C4-2B (cell line): ENCODE measurements around the gene MINAR1.

Source experiments
- H3K27ac ChIP-seq: fragments of 450-650 bp; 2 replicates; pipeline ENCODE4 v1.5.1; 2017
- ZFX ChIP-seq: fragments of 450-650 bp; IDR thresholded peaks from 2 replicates; pipeline ENCODE4 v1.6.1; 2017
- TF ChIP-seq, protein P1 (sequence below): fragments of 450-650 bp; conservative IDR thresholded peaks from 2 replicates; pipeline ENCODE4 v1.5.1; 2017; ENCODE audit warnings: mild to moderate bottlenecking

MINAR1 gene, protein sequence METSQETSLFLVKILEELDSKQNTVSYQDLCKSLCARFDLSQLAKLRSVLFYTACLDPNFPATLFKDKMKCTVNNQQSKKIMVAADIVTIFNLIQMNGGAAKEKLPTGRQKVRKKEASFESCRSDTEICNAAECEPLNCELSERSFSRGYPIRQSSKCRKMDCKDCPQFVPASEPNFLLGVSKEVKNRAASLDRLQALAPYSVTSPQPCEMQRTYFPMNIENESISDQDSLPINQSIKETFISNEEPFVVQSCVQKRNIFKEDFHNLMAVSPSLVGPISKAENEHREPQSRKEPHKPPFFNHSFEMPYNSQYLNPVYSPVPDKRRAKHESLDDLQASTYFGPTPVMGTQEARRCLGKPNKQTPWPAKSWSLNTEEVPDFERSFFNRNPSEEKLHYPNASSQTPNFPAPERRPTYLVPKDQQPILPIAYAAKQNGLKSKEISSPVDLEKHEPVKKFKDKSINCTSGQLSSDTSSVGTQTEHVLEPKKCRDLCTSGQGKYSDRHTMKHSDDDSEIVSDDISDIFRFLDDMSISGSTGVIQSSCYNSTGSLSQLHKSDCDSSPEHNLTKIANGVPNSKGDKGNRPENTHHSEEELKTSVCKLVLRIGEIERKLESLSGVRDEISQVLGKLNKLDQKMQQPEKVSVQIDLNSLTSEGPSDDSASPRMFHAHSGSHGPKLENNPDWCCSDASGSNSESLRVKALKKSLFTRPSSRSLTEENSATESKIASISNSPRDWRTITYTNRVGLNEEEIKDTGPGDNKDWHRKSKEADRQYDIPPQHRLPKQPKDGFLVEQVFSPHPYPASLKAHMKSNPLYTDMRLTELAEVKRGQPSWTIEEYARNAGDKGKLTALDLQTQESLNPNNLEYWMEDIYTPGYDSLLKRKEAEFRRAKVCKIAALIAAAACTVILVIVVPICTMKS

DNA sequence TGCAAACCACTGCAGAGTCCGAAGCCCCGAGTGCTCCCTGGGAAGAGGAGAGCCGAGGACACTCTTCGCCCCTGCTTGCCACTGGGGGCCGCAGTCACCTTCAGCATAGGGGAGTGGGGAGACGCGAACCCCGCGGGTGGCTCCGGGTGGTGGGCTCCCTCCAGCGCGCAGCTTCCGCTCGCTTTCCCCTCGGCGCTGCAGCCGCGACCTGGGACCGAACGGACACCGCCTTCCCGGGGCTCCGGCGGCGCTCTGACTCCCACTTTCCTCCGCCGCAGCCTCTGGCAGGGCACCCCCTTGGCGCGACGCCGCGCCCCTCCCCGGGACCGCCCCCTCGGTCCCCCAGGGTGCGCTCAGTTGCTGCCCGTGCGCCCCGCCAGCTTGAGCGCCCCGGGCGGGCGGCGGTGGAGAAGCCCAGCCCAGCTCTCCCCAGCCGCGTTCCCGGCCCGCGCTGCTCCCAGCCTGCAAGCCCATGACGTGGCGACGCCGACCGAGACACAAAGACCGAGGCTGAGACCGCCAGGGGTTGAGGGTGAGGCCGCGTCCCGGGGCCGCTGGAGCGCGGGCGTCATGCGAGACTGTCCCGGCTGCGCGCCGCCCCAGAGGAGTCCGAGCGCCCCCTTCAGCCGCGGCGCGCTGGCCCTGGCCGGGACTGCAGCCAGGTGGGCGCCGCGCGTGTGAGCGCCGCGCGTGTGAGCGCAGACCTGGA, at the start of gene MINAR1:
Gene MINAR1 (plus strand): TSS at position 701 of the 709 bp plus-strand sequence. CDS start 23,812 bp downstream, outside the sequence.
- H3K27ac ChIP-seq, result no peak within 1 kb of the TSS
- TF ChIP-seq, protein P1, sequence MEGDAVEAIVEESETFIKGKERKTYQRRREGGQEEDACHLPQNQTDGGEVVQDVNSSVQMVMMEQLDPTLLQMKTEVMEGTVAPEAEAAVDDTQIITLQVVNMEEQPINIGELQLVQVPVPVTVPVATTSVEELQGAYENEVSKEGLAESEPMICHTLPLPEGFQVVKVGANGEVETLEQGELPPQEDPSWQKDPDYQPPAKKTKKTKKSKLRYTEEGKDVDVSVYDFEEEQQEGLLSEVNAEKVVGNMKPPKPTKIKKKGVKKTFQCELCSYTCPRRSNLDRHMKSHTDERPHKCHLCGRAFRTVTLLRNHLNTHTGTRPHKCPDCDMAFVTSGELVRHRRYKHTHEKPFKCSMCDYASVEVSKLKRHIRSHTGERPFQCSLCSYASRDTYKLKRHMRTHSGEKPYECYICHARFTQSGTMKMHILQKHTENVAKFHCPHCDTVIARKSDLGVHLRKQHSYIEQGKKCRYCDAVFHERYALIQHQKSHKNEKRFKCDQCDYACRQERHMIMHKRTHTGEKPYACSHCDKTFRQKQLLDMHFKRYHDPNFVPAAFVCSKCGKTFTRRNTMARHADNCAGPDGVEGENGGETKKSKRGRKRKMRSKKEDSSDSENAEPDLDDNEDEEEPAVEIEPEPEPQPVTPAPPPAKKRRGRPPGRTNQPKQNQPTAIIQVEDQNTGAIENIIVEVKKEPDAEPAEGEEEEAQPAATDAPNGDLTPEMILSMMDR, result peak; percentile 50
- no peak for TF ChIP-seq ZFX

DNA sequence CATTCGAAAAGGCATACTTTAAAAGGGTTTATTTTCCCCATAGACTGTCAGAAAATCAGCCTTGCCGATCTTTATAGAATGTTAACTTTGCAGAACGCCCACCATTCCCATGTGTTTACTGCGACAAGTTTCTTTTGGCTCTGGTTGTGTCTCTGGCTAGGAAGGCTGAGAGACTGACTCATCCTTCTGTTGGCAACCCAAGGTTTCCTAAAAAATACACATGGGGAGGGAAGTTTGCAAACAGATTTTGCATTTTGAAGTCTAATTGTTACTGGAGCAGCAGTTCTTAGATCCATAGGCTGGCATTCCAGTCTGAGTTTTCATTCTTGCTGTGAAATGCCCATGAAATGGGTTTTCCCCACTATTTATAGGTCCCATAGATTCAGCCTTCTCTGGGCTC, 37.9 kb upstream of the MINAR1 start:
- TF ChIP-seq, protein P1, result no peak
- no peak for TF ChIP-seq ZFX
- H3K27ac ChIP-seq, result no peak overlapping the region

DNA sequence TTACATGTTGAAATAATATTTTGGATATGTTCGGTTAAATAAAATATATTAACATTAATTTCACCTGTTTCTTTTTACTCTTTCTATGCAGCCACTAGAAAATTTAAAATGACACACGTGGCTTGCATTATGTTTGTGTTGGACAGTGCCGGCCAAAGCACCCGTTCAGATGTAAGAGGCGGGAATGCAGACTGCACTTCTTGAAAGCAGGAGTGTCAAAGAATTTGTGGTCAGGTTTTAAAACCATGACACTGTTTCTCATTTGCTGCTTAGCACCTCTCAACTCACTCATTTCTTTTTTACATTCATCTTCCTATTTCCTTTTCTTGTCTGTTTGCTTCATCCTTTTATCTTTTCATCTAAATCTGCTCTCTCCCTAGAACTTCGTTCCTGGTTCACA, 35.3 kb upstream of the MINAR1 start:
- H3K27ac ChIP-seq, result no peak overlapping the region
- TF ChIP-seq ZFX, result no peak
- TF ChIP-seq, protein P1, result no peak

DNA sequence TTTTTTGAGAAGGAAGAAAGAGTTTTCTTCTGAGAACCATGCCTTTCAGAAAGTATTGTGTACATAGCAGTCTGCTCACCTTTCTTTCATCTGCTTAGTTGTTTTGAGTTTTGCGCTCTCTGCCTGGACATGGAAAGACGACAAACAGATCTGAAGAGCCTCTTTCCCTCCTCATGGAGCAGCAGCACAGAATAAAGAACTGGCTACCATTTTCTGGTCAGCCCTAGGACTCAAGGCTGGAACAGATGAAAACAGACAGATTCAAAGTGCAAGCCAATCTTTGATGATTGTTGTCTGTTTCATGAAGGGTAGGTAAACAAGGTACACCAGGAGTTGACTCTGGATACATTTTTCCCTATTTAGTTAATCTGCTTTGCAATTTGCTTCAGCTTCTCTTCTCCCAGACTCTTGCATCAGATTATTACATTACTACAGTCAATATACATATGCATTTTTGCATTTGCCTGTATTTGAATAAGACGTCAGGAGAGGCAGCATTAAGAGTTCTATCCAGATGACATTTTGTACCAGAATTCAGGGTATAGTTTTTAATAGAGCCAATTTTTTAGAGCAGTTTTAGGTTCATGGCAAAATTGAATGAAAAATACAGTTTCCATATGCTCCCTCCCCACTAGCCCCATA, 34.7 kb upstream of the MINAR1 start:
- TF ChIP-seq, protein P1, result no peak
- no peak overlapping the region for H3K27ac ChIP-seq

DNA sequence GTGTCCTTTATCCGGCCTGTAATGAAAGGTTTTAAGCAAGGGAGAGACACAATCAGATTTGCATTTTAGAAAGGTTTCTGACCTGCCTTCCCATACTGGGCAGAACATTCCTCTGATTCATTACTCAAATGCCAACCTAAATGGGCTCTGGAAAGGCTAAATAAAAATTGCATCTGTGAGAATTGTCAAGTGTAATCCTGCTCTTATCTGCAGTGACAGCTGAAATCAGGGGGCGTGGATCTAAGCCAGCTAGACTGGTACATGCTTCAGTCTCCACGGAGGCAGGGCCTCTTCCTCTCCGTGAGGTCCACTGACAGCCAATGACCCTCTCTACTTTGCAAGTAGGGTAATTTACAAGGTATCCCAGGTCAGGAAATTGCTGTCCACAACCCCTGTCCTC, 32.5 kb upstream of the MINAR1 start:
- H3K27ac ChIP-seq, result no peak overlapping the region
- TF ChIP-seq, protein P1, result no peak
- no peak for TF ChIP-seq ZFX

DNA sequence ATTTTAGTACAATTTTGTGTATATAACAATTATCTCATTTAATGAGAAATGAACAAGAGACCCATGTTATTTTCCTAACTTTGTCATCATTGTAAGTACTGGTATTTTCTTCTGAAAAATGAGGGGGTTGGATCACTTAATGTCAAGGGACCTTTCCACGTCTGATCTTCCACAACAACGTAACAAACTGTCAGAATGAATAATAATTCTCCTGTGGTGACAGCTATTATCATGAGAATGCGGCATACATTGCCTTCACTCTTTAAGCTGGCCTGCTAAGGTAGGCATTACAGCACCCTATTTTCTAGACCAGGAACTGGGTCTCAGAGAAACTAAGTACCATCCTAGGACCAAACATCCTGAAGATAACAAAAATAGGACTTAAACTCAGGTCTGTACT, 31.5 kb upstream of the MINAR1 start:
- H3K27ac ChIP-seq, result no peak overlapping the region
- TF ChIP-seq ZFX, result no peak
- TF ChIP-seq, protein P1, result no peak
